ENCODE measurements around the gene FOLR3. TPM values are rescaled to one million over a fixed set of nuclear protein-coding genes. Genes with fewer than 3 reads are reported as not detected.
"Not testable (repeated sequence)": the region's sequence is repeated elsewhere in the genome, so short reads cannot be mapped to it uniquely, and the experiment has no call there.

Gene FOLR3
- total RNA-seq, 1 donor from 2014 or later = not detected

DNA sequence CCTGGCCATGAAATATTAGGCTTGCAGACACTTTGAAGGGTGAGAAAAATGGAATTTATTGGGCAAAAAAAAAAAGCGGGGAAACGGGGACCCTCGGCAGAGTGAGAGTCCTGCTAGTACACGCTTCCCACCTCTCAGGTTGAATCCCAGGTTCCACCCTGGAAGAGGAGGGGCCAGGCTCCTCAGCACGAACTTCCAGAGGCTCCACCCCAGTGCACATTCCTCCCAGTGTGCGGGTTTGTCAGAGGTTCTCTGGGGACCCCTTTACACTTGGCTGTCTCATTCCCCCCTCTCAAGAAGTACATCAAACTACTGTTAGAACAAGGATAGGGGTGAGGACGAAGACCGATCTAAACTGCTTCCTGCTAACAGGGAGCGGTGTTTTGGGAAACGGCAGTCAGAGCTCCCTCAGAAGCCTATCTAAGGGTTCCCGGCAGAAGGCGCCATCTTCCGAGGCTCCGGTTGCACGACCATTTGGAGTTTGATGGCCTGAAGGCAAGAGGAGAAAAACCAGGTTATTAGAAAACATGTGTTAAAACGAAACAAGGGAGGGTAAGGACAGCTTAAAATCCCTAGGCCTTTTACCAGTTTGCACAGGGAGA lies 27.5 kb downstream of the FOLR3 start:
- DNase-seq (ENCODE audit: low read depth in 2 of 2) = no peak

DNA sequence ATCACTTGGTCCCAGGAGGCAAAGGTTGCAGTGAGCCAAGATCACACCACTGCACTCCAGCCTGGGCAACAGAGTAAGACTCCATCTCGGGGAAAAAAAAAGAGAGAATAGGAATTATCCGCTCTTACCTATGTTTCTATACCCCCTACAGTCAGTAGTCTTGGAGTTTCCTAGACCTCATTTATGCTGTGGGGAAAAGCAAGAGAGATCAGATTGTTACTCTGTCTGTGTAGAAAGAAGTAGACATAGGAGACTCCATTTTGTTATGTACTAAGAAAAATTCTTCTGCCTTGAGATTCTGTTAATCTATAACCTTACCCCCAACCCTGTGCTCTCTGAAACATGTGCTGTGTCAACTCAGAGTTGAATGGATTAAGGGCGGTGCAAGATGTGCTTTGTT lies 28.7 kb downstream of the FOLR3 start:
- not testable (repeated sequence) for DNase-seq (ENCODE audit: low read depth in 2 of 2)

DNA sequence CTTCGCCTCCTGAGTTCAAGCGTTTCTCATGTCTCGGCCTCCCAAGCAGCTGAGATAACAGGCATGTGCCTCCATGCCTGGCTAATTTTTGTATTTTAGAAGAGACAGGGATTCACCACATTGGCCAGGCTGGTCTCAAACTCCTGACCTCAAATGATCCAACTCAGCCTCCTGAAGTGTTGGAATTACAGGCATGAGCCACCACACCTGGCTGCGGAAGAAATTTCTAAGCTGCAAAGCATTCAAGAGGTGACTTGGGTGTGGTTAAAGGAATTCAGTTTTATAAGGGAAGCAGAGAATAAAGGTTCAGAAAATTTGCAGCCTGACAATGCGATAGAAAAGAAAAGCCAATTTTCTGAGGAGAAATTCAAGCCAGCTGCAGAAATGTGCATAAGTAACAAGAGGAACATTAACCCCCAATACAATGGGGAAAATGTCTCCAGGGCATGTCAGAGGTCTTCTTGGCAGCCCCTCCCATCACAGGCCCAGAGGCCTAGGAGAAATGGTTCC lies 33.6 kb downstream of the FOLR3 start:
- not testable (repeated sequence) for DNase-seq (ENCODE audit: low read depth in 2 of 2)

DNA sequence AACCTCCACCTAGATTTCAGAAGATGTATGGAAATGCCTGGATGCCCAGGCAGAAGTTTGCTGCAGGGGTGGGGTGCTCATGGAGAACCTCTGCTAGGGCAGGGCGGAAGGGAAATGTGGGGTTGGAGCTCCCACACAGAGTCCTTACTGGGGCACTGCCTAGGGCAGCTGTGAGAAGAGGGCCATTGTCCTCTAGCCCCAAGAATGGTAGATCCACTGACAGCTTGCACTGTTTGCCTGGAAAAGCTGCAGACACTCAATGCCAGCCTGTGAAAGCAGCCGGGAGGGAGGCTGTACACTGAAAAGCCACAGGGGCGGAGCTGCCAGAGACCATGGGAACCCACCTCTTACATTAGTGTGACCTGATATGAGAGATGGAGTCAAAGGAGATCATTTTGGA lies 34.2 kb downstream of the FOLR3 start:
- DNase-seq (ENCODE audit: low read depth in 2 of 2) = not testable (repeated sequence)

GRCh38 chr11:72172043-72172442 lies 36.5 kb downstream of the FOLR3 start:
- not testable (repeated sequence) for DNase-seq (ENCODE audit: low read depth in 2 of 2)

DNA sequence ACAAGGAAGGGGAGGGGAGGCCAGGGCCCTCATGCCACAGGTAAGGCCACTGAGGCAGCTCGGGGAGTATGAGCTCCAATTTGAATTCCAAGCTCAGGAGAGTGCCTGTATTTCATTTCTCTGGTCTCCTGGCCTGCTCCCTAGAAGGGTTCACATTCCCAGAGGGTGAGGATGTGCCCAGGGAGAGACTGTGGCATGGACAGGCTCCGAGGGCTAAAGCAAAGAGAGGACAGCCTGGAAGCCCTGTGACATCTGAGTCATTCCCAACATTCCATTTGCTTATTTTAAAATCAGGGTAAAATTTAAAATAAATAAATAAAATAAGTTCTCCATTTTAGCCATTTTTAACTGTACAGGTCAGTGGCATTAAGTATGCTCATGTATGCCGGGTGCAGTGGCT lies 37.8 kb downstream of the FOLR3 start:
- no peak for DNase-seq (ENCODE audit: low read depth in 2 of 2)

DNA sequence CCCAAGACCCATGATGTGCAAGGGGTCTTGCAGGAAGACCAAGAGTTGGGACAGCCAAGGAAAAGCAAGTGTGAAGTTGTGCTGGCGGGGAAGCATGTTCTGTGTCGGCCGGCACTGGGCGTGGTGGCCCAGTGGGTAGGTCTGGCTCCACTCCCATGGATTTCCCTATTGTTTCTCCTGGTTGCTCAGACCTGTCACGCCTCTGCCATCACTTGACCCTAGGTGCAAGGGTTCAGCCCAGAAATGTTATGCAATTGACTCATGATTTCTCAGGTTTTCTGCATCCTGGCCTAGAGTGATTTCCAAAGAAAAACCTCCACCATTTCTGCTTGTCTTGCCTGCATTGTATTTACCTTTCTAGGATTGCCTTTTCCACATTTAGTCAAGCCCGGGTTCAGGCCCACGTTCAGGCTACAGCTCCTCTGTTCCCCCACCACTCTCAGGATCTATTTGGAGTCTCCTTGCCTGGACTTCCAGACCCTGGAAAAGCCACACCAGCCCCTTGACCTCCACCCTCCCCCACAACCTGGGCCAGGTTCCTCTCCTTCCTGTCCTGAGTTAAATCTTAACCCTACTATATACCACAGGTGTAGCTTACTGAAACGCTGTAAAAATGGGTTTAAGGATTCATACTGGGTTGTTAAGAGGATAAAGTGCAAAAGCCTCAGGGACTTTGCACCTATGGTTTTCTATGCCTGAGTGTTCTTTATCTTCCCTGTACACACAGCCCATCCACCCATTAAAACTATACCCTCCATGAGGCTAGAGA lies 39.0 kb downstream of the FOLR3 start:
- no peak for DNase-seq (ENCODE audit: low read depth in 2 of 2)

- no peak for DNase-seq (ENCODE audit: low read depth in 2 of 2)
Measured at GRCh38 chr11:72177656-72178055, 42.1 kb downstream of the FOLR3 start.

GRCh38 chr11:72179049-72179803 lies 43.7 kb downstream of the FOLR3 start:
- no peak for DNase-seq (ENCODE audit: low read depth in 2 of 2)

DNA sequence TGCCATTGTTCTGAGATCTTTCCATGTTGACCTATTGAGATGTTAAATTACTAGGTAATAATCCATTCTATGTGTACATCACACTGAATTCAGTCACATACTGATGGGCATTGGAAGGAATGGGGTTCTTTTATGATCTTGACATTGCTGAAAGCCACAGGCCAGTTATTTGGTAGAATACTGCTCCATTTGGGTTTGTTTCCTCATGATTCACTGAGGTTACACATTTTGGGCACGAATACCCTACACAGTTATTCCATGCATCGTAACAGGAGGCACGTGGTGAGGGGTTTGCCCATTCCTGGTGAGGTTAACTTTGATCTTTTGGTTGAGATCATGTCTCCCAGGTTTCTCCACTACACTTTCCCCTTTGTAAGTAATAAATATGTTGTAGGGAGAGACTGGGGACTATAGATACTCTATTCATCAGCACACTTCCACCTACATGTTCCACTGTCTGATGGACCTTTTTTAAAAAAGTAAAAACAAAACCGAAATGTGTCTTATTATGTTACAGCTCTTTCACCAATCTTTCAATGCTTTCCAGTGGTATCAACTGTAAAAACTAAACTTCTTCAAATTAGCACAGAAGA lies 44.4 kb downstream of the FOLR3 start:
- DNase-seq (ENCODE audit: low read depth in 2 of 2) = no peak

DNA sequence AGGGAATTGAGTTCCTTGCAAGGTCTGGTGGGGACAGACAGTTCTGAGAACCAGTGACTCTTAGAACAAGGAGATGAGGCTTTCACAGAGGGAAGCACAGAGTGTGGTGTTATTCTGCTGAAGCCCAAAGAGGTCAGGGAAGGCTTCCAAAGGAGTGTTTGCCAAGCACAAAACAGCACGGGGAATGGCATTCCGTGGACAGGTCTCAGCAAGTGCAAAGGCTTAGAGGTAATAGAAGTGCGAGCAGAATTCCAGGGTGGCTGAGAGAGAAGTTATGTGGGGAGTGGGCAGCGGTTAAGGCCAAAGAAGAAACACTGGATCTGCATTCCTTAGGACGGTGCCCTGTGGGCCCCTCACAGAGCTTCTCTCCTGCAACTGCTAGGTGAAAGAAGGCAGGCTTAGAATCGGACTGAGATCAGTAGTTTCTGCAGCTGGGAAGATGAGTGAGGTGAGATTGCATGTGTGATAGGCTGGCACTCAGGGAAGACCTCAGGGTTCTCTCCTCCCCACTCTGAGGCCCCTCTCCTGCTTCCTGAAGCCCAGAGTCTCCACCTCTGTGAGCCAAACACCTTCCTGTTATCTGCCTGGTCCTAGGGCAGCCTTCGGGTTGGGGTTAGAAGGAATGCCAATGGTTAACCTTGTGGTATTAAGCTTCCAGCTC lies 45.5 kb downstream of the FOLR3 start:
- not testable (repeated sequence) for DNase-seq (ENCODE audit: low read depth in 2 of 2)

DNA sequence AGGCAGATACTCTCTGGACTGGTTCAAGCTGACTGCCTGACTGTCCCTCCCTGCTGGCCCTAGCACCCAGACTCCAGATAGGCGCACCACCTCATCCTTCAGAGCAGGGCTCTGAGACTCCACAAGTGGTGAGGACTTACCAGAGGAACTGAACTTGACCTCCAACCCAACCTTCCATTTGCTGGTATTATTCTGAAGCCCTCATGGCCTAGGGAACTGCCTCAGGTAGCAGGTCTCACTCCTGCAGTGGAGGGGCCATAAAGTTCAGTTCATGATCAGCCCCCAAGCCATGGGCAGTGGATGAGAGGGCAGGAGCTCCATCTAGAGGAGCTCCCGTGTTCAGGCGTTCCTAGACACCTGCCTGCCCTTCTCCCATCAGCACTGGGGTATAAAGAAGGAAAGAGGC lies 46.0 kb downstream of the FOLR3 start:
- DNase-seq (ENCODE audit: low read depth in 2 of 2) = peak in 1 of 2 donors; percentile 3

- no peak for DNase-seq (ENCODE audit: low read depth in 2 of 2)
Measured at GRCh38 chr11:72188267-72188666, 52.7 kb downstream of the FOLR3 start.

Other genes starting within 250 kb of the FOLR3 start
- gene XNDC1N, start 207.1 kb upstream of the FOLR3 start, total RNA-seq = 6.0 and 6.2 TPM in 2 replicates
- gene RNF121, start 206.7 kb upstream of the FOLR3 start, total RNA-seq = 19.6 and 26.3 TPM in 2 replicates
- 1.5 and 1.8 TPM in 2 replicates for gene IL18BP, start 136.8 kb upstream of the FOLR3 start, total RNA-seq
- 101 and 119 TPM in 2 replicates for gene NUMA1, start 55.2 kb upstream of the FOLR3 start, total RNA-seq
- 3.2 and 4.2 TPM in 2 replicates for gene LRRC51, start 54.9 kb upstream of the FOLR3 start, total RNA-seq
- 91.1 and 118 TPM in 2 replicates for gene LAMTOR1, start 32.4 kb upstream of the FOLR3 start, total RNA-seq
- gene TOMT, start 29.8 kb upstream of the FOLR3 start, total RNA-seq = not detected in 2 replicates
- 16.8 and 24.6 TPM in 2 replicates for gene ANAPC15, start 23.0 kb upstream of the FOLR3 start, total RNA-seq
- not detected in 2 replicates for gene FOLR1, start 56.4 kb downstream of the FOLR3 start, total RNA-seq
- not detected in 2 replicates for gene FOLR2, start 81.1 kb downstream of the FOLR3 start, total RNA-seq
- 31.3 and 41.0 TPM in 2 replicates for gene INPPL1, start 89.0 kb downstream of the FOLR3 start, total RNA-seq
- not detected in 2 replicates for gene PHOX2A, start 108.5 kb downstream of the FOLR3 start, total RNA-seq